Thyroid gland (tissue), 4 donors: ENCODE data around the gene C7orf57. TPM values are rescaled to one million over a fixed set of nuclear protein-coding genes. Genes with fewer than 3 reads are reported as not detected.

ENCODE experiments used
- DNase-seq, 2 donors: peaks; one replicate each; pipeline ENCODE4 v3.0.0-alpha.2; 2019
- H3K27ac ChIP-seq, 3 donors: fragments of 200-600 bp; sonication (generic); 1 replicate in 2 of 3; 2 replicates in 1 of 3; pipeline ENCODE4 v1.5.1; 2016 to 2019; ENCODE audit warnings: mild to moderate bottlenecking in 1 of 3, moderate library complexity in 1 of 3
- H3K27me3 ChIP-seq: fragments of 200-600 bp; sonication (generic); one replicate; pipeline ENCODE4 v1.5.1; 2019
- H3K36me3 ChIP-seq, 2 donors: fragments of 200-600 bp; sonication (generic); one replicate each; pipeline ENCODE4 v1.5.1; 2016 to 2019
- H3K4me1 ChIP-seq, 2 donors: fragments of 200-600 bp; sonication (generic); one replicate each; pipeline ENCODE4 v1.5.1; 2017 to 2019
- H3K4me3 ChIP-seq, 3 donors: fragments of 200-600 bp; sonication (generic); replicated peaks in 1 of 3; 1 replicate in 2 of 3; 2 replicates in 1 of 3; pipeline ENCODE4 v1.5.1; 2016; ENCODE audit warnings: mild to moderate bottlenecking in 1 of 3
- H3K9me3 ChIP-seq: fragments of 200-600 bp; sonication (generic); one replicate; pipeline ENCODE4 v1.5.1; 2017
- POLR2A ChIP-seq, 2 donors: fragments of 450-650 bp; IDR thresholded peaks; one replicate each; pipeline ENCODE4 v1.6.1; 2017; ENCODE audit warnings: antibody characterized with exemption in 2 of 2, mild to moderate bottlenecking in 2 of 2, moderate library complexity in 1 of 2
- WGBS, 2 donors: methylation state at CpG; one replicate each; pipeline ENCODE4 v1.1.5; 2017; 5-methylcytosine and 5-hydroxymethylcytosine counted together
- intact Hi-C: fragments of 100-400 bp; cut with DNase I; formaldehyde crosslinking; loops from one replicate; pipeline ENCODE4 v1.15.1; 2023
- total RNA-seq, 4 donors: library from RNA; depleted of rRNA; stranded (reverse); fragments of >200 nt; gene quantifications; one replicate each; pipeline ENCODE4 v1.2.3, GENCODE V29; 2016
- TF ChIP-seq, protein P1 (sequence below), 6 experiments: fragments of 200-600 bp in 3 of 6; fragments of 450-650 bp in 3 of 6; sonication (generic) in 3 of 6; IDR thresholded peaks; one replicate each; pipeline ENCODE4 v1.5.1; 2016 to 2019; ENCODE audit warnings: antibody characterized with exemption in 6 of 6, mild to moderate bottlenecking in 2 of 6, inconsistent platforms in 1 of 6, moderate library complexity in 1 of 6

The C7orf57 gene
- total RNA-seq, 4 donors from 2014 or later = not detected

DNA sequence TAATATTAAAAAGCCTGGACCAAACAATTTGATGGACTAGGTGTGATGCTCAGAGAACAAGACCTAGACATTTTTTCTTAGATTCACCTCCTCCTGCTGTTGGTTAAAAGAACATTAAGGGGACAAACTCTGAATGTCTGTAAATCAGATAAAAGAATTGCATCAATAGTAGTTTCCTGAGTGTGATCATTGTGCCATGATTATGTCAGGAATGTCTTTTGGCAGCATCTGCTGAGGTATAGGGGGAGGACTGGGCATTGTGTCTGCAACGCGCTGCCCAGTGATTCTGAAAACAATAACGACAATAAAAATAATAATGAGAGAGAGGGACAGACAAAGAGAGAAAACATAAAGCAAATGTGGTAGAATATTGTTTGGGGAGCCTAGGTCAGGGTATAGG, 6.9 kb downstream of the C7orf57 start:
- no peak for DNase-seq
- no peaks in the 10 kb centered on the region for H3K27me3 ChIP-seq
- H3K27ac ChIP-seq = no peak overlapping the region
- no peaks in the 10 kb centered on the region for H3K9me3 ChIP-seq
- no peaks in the 10 kb centered on the region for H3K4me1 ChIP-seq
- no peak overlapping the region for H3K4me3 ChIP-seq
- TF ChIP-seq, protein P1, sequence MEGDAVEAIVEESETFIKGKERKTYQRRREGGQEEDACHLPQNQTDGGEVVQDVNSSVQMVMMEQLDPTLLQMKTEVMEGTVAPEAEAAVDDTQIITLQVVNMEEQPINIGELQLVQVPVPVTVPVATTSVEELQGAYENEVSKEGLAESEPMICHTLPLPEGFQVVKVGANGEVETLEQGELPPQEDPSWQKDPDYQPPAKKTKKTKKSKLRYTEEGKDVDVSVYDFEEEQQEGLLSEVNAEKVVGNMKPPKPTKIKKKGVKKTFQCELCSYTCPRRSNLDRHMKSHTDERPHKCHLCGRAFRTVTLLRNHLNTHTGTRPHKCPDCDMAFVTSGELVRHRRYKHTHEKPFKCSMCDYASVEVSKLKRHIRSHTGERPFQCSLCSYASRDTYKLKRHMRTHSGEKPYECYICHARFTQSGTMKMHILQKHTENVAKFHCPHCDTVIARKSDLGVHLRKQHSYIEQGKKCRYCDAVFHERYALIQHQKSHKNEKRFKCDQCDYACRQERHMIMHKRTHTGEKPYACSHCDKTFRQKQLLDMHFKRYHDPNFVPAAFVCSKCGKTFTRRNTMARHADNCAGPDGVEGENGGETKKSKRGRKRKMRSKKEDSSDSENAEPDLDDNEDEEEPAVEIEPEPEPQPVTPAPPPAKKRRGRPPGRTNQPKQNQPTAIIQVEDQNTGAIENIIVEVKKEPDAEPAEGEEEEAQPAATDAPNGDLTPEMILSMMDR (IDR thresholded peaks at IDR 0.05) = no peak
- no peak for TF ChIP-seq POLR2A (IDR thresholded peaks at IDR 0.05)
- WGBS, 2 donors = 73 to 81% methylated on average over 3 of the region's 3 CpGs
- intact Hi-C loops = no loop called here
- H3K36me3 ChIP-seq = no peaks in the 10 kb centered on the region

GRCh38 chr7:48042636-48043035, 7.3 kb downstream of the C7orf57 start:
- Histone ChIP-seq H3K9me3 (no peaks in the 10 kb centered on the region), H3K27me3 (no peaks in the 10 kb centered on the region), H3K4me3 (no peak overlapping the region), H3K4me1 (no peaks in the 10 kb centered on the region), H3K27ac (no peak overlapping the region), H3K36me3 (no peaks in the 10 kb centered on the region)
- TF ChIP-seq, protein P1 (IDR thresholded peaks at IDR 0.05) = no peak
- no peak for TF ChIP-seq POLR2A (IDR thresholded peaks at IDR 0.05)
- intact Hi-C loops = no loop called here
- DNase-seq = no peak
- WGBS, 2 donors = 61% methylated on average over 3 of the region's 3 CpGs

GRCh38 chr7:48045195-48045765, 9.9 kb downstream of the C7orf57 start:
- TF ChIP-seq, protein P1 (IDR thresholded peaks at IDR 0.05) = no peak
- no peak for TF ChIP-seq POLR2A (IDR thresholded peaks at IDR 0.05)
- Histone ChIP-seq H3K4me1 (no peaks in the 10 kb centered on the region), H3K27me3 (no peaks in the 10 kb centered on the region), H3K9me3 (no peaks in the 10 kb centered on the region), H3K27ac (no peak overlapping the region), H3K36me3 (no peaks in the 10 kb centered on the region), H3K4me3 (no peak overlapping the region)
- no peak for DNase-seq
- intact Hi-C loops = no loop called here
- WGBS, 2 donors = 73 to 76% methylated on average over 9 of the region's 9 CpGs

DNA sequence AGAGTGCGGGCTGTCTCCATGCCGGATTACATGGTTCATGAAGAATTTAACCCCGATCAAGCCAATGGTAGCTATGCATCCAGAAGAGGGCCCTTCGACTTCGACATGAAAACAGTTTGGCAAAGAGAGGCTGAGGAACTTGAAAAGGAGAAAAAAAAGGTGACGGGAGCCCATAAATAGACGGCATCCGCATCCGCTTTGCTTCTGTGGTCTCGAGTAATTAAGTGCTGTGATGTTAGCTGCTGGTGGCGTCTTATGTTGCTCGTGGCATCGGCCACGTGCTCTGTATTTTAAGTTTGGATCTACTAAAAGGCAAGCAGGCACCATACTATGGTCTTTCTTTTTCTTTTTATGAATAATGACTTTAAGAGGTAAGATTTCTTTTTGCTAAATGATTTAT, 11.1 kb downstream of the C7orf57 start:
- no peaks in the 10 kb centered on the region for H3K9me3 ChIP-seq
- H3K27me3 ChIP-seq = no peaks in the 10 kb centered on the region
- 74 to 75% methylated on average over 14 of the region's 14 CpGs for WGBS, 2 donors
- no peaks in the 10 kb centered on the region for H3K4me1 ChIP-seq
- H3K4me3 ChIP-seq = no peak overlapping the region
- no peak overlapping the region for H3K27ac ChIP-seq
- no peaks in the 10 kb centered on the region for H3K36me3 ChIP-seq
- TF ChIP-seq, protein P1 (IDR thresholded peaks at IDR 0.05) = no peak
- intact Hi-C loops = no loop called here
- no peak for DNase-seq

- intact Hi-C loops = no loop called here
- Histone ChIP-seq H3K9me3 (no peaks in the 10 kb centered on the region), H3K27ac (no peak overlapping the region), H3K27me3 (no peaks in the 10 kb centered on the region), H3K4me3 (no peak overlapping the region), H3K4me1 (no peaks in the 10 kb centered on the region), H3K36me3 (no peaks in the 10 kb centered on the region)
- no peak for TF ChIP-seq POLR2A (IDR thresholded peaks at IDR 0.05)
- TF ChIP-seq, protein P1 (IDR thresholded peaks at IDR 0.05) = no peak
- no peak for DNase-seq
- WGBS, 2 donors = 96 to 99% methylated on average over 8 of the region's 8 CpGs
Measured at GRCh38 chr7:48048113-48048512, 12.8 kb downstream of the C7orf57 start.
